Lung (tissue), 12 donors: Measurements from ENCODE around the gene FKBP5. TPM values are rescaled to one million over a fixed set of nuclear protein-coding genes. Genes with fewer than 3 reads are reported as not detected.

Experiments
- ATAC-seq: fragments of 200-7000 bp; cut with Tn5 transposase; one replicate; pipeline ENCODE4 v1.9.1; 2020; ENCODE audit warnings: moderate number of reproducible peaks; ENCODE audit not compliant: insufficient read depth, low FRiP score
- DNase-seq, 3 donors: peaks; one replicate each; pipeline ENCODE4 v3.0.0-alpha.2; 2013 to 2017
- H3K27ac ChIP-seq, 2 donors: one replicate each; pipeline ENCODE4 v1.5.1; 2013; ENCODE audit warnings: mild to moderate bottlenecking in 2 of 2, moderate library complexity in 2 of 2, control low read depth in 1 of 2, inconsistent platforms in 1 of 2, low read depth in 1 of 2, low read length in 1 of 2
- H3K27me3 ChIP-seq, 3 donors: one replicate each; pipeline ENCODE4 v1.5.1; 2013; ENCODE audit warnings: low read length in 2 of 3; ENCODE audit not compliant: control insufficient read depth in 3 of 3, insufficient read depth in 3 of 3
- H3K36me3 ChIP-seq, 4 donors: one replicate each; pipeline ENCODE4 v1.5.1; 2013; ENCODE audit warnings: low read length in 4 of 4, mild to moderate bottlenecking in 1 of 4, moderate library complexity in 1 of 4; ENCODE audit not compliant: control insufficient read depth in 4 of 4, insufficient read depth in 4 of 4
- H3K4me1 ChIP-seq, 5 donors: one replicate each; pipeline ENCODE4 v1.5.1; 2013; ENCODE audit warnings: low read length in 5 of 5, mild to moderate bottlenecking in 2 of 5, moderate library complexity in 1 of 5; ENCODE audit not compliant: control insufficient read depth in 5 of 5, insufficient read depth in 5 of 5
- H3K4me3 ChIP-seq: one replicate; pipeline ENCODE4 v1.5.1; 2013; ENCODE audit warnings: mild to moderate bottlenecking, control low read depth, moderate library complexity
- H3K9ac ChIP-seq, 2 donors: one replicate each; pipeline ENCODE4 v1.5.1; 2013; ENCODE audit warnings: low read length in 2 of 2, control low read depth in 1 of 2; ENCODE audit not compliant: insufficient read depth in 1 of 2
- H3K9me3 ChIP-seq, 4 donors: one replicate each; pipeline ENCODE4 v1.5.1; 2013; ENCODE audit warnings: low read length in 3 of 4, mild to moderate bottlenecking in 1 of 4, moderate library complexity in 1 of 4; ENCODE audit not compliant: control insufficient read depth in 4 of 4, insufficient read depth in 3 of 4
- WGBS, 2 donors: extraction: QIAGEN DNeasy Blood & Tissue Kit; methylation state at CpG; one replicate each; pipeline ENCODE4 v1.1.7; 2013; 5-methylcytosine and 5-hydroxymethylcytosine counted together
- polyA plus RNA-seq, 2 donors: library from polyadenylated mRNA; stranded (reverse); fragments of 200-250 nt; gene quantifications; one replicate each; pipeline ENCODE4 v1.2.1, GENCODE V29; 2013
- total RNA-seq, 2 donors: library from RNA; depleted of rRNA in 1 of 2; stranded (reverse); fragments of >200 nt in 1 of 2; gene quantifications; one replicate each; pipeline ENCODE4 v1.2.1, GENCODE V29; 2014 to 2021
- TF ChIP-seq, protein P1 (sequence below): IDR thresholded peaks from 2 replicates; pipeline ENCODE4 v1.5.1; 2012; ENCODE audit warnings: mild to moderate bottlenecking; ENCODE audit errors: control extremely low read depth, extremely low read depth
- donor health status: control.
- donor health status: control.
- donor health status: Bipolar disorder and iron deficiency.
- donor health status: healthy.
- donor health status: DM: yes; HTN: yes; CAD: no.

The FKBP5 gene
- total and polyA plus RNA-seq, 4 donors = 25.9 to 245 (median 106) TPM

DNA sequence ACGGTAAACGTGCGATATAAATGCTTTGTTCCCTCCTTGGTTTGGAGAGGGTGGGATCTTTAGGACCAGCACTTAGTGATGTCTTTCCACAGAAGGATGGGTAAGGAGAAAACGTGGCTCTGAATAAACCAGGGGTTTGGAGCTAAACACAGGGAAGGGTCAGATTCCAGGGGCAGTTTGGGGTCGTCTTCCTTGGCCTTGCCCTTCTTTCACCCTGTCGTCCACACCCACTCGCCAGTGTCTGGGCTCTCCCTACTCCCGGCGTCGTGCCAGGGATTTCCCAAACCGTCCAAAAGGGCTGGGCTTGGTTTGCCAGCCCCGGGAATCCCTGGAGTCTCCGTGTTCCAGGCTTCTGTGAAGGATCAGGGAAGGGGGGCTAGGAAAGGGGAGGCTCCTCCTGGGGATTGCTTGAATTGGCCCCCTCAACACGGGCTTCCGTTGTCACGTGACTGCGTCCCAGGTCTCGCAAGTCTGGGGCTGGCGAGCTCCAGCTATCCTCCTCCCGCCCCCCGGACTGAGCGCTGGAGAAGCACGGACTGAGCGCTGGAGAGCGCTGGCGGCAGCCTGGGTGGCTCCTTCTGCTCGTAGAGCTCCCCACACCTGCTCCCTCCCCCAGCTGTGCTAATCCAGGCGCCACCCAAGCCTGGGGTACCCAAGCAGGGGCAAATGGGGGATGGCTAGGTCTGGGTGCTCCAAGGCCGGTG, 38.7 kb upstream of the FKBP5 start:
- Histone ChIP-seq H3K4me3 (no peak overlapping the region), H3K36me3 (no peaks in the 10 kb centered on the region), H3K4me1 (peaks cover 10 to 43% (median 27%) of the 10 kb centered on the region in 5 donors), H3K9ac (peak overlapping the region in 1 of 2 donors; percentile 33), H3K27me3 (no peaks in the 10 kb centered on the region), H3K27ac (peak overlapping the region; percentile 99), H3K9me3 (no peaks in the 10 kb centered on the region)
- 6 to 11% methylated on average over 28 to 29 of the region's 29 CpGs for WGBS, 2 donors
- ATAC-seq (peak; percentile 13), DNase-seq (peak; percentile 89 to 93 (median 90))
- TF ChIP-seq, protein P1, sequence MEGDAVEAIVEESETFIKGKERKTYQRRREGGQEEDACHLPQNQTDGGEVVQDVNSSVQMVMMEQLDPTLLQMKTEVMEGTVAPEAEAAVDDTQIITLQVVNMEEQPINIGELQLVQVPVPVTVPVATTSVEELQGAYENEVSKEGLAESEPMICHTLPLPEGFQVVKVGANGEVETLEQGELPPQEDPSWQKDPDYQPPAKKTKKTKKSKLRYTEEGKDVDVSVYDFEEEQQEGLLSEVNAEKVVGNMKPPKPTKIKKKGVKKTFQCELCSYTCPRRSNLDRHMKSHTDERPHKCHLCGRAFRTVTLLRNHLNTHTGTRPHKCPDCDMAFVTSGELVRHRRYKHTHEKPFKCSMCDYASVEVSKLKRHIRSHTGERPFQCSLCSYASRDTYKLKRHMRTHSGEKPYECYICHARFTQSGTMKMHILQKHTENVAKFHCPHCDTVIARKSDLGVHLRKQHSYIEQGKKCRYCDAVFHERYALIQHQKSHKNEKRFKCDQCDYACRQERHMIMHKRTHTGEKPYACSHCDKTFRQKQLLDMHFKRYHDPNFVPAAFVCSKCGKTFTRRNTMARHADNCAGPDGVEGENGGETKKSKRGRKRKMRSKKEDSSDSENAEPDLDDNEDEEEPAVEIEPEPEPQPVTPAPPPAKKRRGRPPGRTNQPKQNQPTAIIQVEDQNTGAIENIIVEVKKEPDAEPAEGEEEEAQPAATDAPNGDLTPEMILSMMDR = no peak

DNA sequence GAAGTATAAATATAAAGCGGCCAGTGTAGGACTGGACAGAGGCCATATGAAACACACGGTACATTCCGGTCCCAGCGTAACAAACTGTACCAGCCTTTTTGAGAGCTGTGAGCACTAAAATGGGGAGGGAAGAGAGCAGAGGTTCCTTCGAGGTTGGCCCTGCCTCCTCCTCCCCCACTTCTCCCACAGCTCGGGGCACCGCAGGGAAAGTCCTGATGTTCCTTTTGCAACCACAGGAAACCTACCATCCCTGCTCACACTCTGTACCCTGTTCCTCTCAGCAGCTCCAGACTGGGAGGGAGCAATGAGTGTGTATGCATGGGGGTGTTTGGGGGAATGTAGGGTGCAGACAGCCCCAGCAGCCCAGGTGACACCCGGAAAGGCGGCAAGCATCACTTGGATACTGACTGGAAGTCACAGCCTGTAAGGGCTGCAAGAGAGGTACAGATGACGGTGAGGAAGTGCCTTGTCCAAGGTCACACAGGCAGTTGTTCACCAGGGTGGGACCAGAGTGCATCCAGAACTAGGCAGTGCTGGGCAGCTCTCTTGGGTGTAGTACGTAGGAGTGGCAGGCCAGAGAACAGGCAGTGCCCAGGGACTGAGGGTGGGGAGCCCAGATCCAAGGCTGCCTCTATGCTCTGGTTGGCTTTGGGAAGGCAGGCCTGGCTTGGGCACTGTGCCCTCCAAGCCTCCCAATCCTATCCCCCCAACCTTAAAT, 37.2 kb upstream of the FKBP5 start:
- DNase-seq (no peak), ATAC-seq (peak; percentile 12)
- TF ChIP-seq, protein P1 = no peak
- Histone ChIP-seq H3K4me1 (peaks cover 8 to 45% (median 25%) of the 10 kb centered on the region in 5 donors), H3K9ac (no peak overlapping the region), H3K4me3 (no peak overlapping the region), H3K36me3 (no peaks in the 10 kb centered on the region), H3K27ac (peak overlapping the region; percentile 99), H3K27me3 (no peaks in the 10 kb centered on the region), H3K9me3 (no peaks in the 10 kb centered on the region)
- 23 to 33% methylated on average over 11 of the region's 11 CpGs for WGBS, 2 donors

DNA sequence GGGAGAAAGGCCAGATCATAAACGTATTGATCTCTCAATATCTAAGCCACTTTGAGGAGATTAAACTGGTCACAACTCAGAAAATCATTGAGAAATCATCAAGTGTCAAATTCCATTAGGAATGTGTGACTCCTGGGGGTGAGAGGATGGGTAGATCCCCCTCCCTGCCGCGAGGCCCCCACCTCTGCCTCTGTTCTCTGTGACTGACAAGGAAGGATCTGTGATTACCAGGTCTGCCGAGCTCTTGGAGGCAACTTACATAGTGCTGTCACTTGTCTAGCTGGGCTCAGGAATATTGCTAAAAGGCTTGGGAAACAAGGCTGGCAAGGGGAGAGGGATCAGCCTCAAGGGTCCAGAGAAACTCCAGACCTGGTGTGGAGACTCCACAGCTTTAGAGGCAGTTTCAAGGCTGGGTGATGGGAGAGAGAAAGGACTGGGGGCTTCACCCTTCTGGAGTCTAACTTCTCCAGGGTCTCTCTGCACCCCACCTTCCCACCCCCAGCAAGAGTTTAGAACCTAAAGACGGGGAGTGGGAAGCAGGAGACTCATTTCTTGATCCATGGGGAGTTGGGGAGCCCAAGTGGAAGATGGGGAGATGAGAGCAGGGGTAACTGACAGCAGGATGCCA, 36.5 kb upstream of the FKBP5 start:
- no peaks in the 10 kb centered on the region for H3K27me3 ChIP-seq
- TF ChIP-seq, protein P1 = no peak
- ATAC-seq (no peak), DNase-seq (no peak)
- no peaks in the 10 kb centered on the region for H3K36me3 ChIP-seq
- no peak overlapping the region for H3K9ac ChIP-seq
- no peak overlapping the region for H3K4me3 ChIP-seq
- peak overlapping the region; percentile 99 for H3K27ac ChIP-seq
- peaks cover 12 to 46% (median 25%) of the 10 kb centered on the region in 5 donors for H3K4me1 ChIP-seq
- H3K9me3 ChIP-seq = no peaks in the 10 kb centered on the region
- 58 to 69% methylated on average over 5 of the region's 5 CpGs for WGBS, 2 donors
